ENCODE measurements around the gene DLG2.

Gene DLG2

GRCh38 chr11:85318573-85318972 lies 308.6 kb downstream of the DLG2 start:
- no peak for TF ChIP-seq CTCF (conservative IDR thresholded peaks at IDR 0.05; ENCODE audit: low read depth, low read length)
- no peak overlapping the region for H3K4me3 ChIP-seq (ENCODE audit: low read length)
- DNase-seq (ENCODE audit: low read depth) = no peak

- H3K4me3 ChIP-seq (ENCODE audit: low read length) = no peak overlapping the region
- no peak for TF ChIP-seq CTCF (conservative IDR thresholded peaks at IDR 0.05; ENCODE audit: low read depth, low read length)
- no peak for DNase-seq (ENCODE audit: low read depth)
These were observed 310.2 kb downstream of the DLG2 start for GRCh38 chr11:85316967-85317366.

- no peak for TF ChIP-seq CTCF (conservative IDR thresholded peaks at IDR 0.05; ENCODE audit: low read depth, low read length)
- no peak overlapping the region for H3K4me3 ChIP-seq (ENCODE audit: low read length)
- DNase-seq (ENCODE audit: low read depth) = no peak
These were observed 313.4 kb downstream of the DLG2 start for GRCh38 chr11:85313741-85314140.

- H3K4me3 ChIP-seq (ENCODE audit: low read length) = no peak overlapping the region
- TF ChIP-seq CTCF (conservative IDR thresholded peaks at IDR 0.05; ENCODE audit: low read depth, low read length) = no peak
- DNase-seq (ENCODE audit: low read depth) = no peak
These were observed 316.7 kb downstream of the DLG2 start for GRCh38 chr11:85310479-85310878.

- TF ChIP-seq CTCF (conservative IDR thresholded peaks at IDR 0.05; ENCODE audit: low read depth, low read length) = no peak
- H3K4me3 ChIP-seq (ENCODE audit: low read length) = no peak overlapping the region
- DNase-seq (ENCODE audit: low read depth) = no peak
These were observed 319.8 kb downstream of the DLG2 start for GRCh38 chr11:85307366-85307765.

- TF ChIP-seq CTCF (conservative IDR thresholded peaks at IDR 0.05; ENCODE audit: low read depth, low read length) = no peak
- no peak for DNase-seq (ENCODE audit: low read depth)
These were observed 325.1 kb downstream of the DLG2 start for GRCh38 chr11:85301895-85302678.

GRCh38 chr11:85299258-85299942 lies 327.7 kb downstream of the DLG2 start:
- DNase-seq (ENCODE audit: low read depth) = no peak
- no peak for TF ChIP-seq CTCF (conservative IDR thresholded peaks at IDR 0.05; ENCODE audit: low read depth, low read length)

More at GRCh38 chr11:85301895-85302678, 325.1 kb downstream of the DLG2 start:
- H3K4me3 ChIP-seq (ENCODE audit: low read length) = no peak overlapping the region

More at GRCh38 chr11:85299258-85299942, 327.7 kb downstream of the DLG2 start:
- H3K4me3 ChIP-seq (ENCODE audit: low read length) = no peak overlapping the region
